22Rv1 (cell line): ENCODE data around the gene GMPS.

ENCODE experiments used
- H3K27ac ChIP-seq: fragments of 450-650 bp; 2 replicates; pipeline ENCODE4 v1.5.1; 2017
- ZFX ChIP-seq: fragments of 450-650 bp; IDR thresholded peaks from 2 replicates; pipeline ENCODE4 v1.6.1; 2017; ENCODE audit warnings: antibody characterized with exemption, borderline replicate concordance
- TF ChIP-seq, protein P1 (sequence below): fragments of 450-650 bp; IDR thresholded peaks from 2 replicates; pipeline ENCODE4 v1.5.1; 2017; ENCODE audit warnings: mild to moderate bottlenecking

Gene GMPS

DNA sequence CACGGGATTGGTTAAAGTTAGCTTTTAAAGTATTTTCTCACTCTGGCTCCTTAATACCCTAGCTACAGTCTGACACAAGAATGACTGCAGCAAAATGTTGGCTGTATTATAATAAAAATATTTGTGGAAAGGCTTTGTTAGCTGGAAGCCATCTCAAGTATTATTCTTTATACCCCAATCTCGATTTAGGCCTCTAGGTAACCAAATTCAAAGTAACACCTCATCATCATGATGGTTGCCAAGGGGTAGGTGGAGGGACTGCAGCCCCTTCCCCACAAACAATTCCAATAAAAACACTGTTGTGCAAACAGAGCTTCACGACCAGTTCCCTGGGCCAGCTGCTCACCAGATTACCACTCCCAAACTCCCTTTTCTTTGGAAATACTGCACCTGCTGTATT, 759 bp upstream of the GMPS start:
- H3K27ac ChIP-seq = peak overlapping the region; percentile 92
- TF ChIP-seq ZFX = no peak
- TF ChIP-seq, protein P1, sequence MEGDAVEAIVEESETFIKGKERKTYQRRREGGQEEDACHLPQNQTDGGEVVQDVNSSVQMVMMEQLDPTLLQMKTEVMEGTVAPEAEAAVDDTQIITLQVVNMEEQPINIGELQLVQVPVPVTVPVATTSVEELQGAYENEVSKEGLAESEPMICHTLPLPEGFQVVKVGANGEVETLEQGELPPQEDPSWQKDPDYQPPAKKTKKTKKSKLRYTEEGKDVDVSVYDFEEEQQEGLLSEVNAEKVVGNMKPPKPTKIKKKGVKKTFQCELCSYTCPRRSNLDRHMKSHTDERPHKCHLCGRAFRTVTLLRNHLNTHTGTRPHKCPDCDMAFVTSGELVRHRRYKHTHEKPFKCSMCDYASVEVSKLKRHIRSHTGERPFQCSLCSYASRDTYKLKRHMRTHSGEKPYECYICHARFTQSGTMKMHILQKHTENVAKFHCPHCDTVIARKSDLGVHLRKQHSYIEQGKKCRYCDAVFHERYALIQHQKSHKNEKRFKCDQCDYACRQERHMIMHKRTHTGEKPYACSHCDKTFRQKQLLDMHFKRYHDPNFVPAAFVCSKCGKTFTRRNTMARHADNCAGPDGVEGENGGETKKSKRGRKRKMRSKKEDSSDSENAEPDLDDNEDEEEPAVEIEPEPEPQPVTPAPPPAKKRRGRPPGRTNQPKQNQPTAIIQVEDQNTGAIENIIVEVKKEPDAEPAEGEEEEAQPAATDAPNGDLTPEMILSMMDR = no peak

DNA sequence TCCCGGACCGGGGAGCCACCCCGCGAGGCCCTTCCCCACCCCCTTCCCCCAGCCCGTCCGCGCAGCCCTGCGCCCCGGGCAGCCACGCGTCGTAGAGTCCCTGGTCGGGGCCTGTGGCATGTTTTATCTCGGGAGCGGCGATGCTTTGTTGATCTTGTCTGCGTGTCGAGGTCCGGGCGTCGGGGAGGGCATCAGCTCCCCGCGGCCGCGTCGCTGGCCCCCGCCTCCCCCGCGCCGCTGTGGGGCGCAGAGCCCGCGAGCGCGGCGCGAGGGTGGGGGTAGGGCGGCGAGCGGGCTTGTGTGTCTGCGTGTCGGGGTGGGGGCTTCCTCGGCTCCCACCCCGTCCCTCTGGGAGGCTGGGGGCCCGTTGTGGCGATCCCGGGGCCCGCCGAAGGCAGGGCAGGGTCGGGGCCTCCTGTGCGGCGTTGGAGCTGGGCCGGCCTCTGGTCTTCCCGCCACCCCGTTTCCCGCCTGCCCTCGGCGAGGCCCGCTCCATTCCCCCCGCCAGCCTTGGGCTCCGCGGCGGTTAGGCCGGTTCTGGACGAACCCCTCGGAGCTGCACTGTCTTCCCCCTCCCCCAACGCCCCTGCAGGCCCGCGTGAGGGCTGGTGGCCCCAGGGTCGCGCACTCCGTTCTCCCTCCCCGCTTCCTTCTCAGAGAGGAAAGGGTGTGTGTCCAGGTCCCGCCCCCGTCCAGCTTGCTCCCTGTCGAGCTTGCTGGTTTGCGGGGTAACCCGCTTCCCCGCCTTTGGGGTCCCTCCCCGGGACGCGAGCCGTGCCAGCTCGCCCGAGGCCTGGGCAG, 695 bp downstream of the GMPS start:
- no peak for TF ChIP-seq ZFX
- TF ChIP-seq, protein P1 = no peak
- H3K27ac ChIP-seq = peak overlapping the region; percentile 92

DNA sequence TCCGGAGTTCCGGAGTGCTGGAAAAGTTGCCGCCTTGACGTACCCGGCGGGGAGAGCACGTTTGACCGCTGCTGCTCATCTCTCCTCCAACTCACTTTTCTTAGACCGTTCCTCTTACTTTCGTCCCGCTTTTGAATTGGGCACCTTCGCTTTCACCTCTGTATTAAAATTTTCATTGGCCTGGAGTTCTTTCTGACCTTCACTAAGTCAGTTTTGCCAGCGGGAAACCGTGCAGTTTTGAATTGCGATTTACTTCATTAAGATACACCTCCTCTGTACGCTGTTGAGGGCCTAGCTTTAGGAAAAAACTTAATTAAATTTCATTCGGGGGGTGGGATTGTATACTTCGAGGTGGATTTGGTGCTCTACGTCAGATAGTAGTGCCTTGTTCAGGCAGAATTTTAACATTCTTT, 1.3 kb downstream of the GMPS start:
- TF ChIP-seq, protein P1 = no peak
- no peak for TF ChIP-seq ZFX
- H3K27ac ChIP-seq = peak overlapping the region; percentile 92

DNA sequence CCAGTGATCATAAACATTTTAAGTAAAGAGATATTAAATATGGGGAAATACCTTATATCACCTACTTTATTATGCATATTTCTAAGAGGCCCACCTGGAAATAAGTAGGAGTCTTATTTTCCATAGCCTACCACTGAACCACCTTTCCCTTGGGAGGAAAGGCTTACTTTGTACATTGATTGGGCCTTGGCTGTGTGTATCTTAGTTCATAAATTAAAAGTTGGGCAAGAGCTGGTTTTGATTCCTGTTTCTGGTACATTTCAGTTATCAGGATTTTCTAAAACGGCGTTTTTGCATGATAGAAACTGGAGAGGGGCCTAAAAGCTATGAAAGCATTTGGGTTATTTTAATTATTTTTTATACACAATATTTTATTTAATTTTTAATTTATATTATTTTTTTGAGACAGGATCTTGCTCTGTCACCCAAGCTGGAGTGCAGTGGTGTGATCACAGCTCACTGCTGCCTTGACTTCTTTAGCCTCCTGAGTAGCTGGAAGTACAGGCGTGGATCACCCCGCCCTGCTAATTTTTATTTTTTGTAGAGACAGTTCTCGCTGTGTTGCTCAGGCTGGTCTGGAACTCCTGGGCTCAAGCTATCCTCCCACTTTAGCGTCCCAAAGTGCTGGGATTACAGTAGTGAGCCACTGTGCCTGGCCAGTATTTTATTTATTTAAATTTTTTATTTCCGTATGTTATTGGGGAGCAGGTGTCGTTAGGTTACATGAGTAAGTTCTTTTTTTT, 2.6 kb downstream of the GMPS start:
- TF ChIP-seq ZFX = no peak
- TF ChIP-seq, protein P1 = no peak

DNA sequence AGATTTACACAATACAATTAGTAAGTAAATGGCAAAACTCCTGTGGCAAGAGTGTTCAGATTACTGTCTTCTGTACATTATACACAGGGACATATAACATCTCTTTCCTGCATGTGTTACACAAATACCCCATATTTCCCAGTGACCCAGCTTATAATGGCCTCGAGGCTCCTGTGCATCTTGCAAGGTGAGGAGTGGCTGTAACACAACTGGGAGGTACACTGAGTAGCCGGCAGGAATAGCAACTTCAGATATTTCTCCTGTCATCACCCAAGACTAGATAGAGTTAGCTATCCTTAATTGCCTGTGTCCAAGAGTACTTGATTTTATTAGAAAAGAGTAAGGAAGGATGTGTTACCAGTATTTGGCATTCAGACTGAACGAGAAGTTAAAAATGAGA, 5.6 kb downstream of the GMPS start:
- TF ChIP-seq, protein P1 = no peak
- no peak for TF ChIP-seq ZFX
- no peak overlapping the region for H3K27ac ChIP-seq

More for the DNA sequence above, 2.6 kb downstream of the GMPS start:
- H3K27ac ChIP-seq = no peak overlapping the region

DNA sequence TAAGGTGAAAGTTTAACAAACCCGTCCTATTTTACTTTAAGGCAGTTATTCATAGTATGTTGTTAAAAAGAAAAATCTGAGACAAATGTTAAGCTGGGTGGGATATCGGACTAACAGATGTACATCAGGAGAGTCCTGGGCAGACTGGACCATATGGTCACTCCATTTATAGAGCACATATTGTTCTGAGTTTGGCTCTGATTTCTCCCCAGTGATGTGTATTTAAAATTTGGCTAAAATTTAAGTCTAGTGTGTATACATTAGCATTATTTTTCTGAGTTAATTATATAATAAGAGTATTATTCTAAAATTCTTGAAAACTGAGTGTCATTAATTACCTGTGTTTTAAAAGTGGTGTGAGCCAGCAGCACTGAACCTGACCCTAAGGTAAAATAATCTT, 6.1 kb downstream of the GMPS start:
- no peak overlapping the region for H3K27ac ChIP-seq
- no peak for TF ChIP-seq ZFX
- TF ChIP-seq, protein P1 = no peak

DNA sequence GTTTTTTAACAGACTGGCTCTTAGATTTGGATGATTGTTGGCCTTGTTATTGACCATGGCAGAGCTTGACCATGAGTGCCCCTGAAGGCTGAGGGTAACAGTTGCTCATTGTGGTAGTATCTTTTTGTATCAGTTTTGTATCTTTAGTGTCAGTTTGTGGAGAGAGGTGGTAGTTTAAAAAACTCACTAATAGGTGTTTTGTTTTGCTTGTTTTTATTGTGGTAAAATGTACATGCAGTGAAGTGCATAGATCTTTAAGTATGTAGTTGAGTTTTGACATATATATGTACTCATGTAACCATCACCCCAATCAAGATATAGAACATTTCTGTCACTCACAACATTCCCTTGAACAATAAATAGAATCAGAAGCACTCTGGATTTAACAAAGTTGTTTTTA, 9.8 kb downstream of the GMPS start:
- H3K27ac ChIP-seq = no peak overlapping the region
- TF ChIP-seq, protein P1 = no peak
- no peak for TF ChIP-seq ZFX
